NOMO-1 treated with DMSO at 0.1 percent for 48 hours (cell line): Measurements from ENCODE around the gene PXDN.
"Not testable (repeated sequence)": the region's sequence is repeated elsewhere in the genome, so short reads cannot be mapped to it uniquely, and the experiment has no call there.

ENCODE experiments used
- DNase-seq: peaks from one replicate; lab custom pipeline; 2025; ENCODE audit not compliant: unreplicated experiment; lab: John Stamatoyannopoulos, UW

PXDN gene

DNA sequence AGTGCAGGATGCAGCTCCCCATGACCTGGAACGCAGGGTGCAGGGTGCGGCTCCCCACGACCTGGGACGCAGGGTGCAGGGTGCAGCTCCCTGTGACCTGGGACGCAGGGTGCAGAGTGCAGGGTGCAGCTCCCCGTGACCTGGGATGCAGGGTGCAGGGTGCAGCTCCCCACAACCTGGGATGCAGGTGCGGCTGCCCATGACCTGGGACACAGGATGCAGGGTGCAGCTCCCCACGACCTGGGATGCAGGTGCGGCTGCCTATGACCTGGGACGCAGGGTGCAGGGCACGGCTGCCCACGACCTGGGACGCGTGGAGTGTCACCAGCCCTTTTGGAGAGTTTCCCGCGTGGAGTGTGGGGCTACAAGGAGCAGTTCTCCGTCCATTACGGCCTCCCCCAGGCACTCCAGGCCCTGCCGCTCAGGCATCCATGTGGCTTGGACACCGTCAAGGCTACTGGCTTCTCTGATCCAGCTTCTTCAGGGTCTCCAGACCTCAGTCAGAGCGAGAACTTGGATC lies 38.7 kb downstream of the PXDN start:
- no peak for DNase-seq

DNA sequence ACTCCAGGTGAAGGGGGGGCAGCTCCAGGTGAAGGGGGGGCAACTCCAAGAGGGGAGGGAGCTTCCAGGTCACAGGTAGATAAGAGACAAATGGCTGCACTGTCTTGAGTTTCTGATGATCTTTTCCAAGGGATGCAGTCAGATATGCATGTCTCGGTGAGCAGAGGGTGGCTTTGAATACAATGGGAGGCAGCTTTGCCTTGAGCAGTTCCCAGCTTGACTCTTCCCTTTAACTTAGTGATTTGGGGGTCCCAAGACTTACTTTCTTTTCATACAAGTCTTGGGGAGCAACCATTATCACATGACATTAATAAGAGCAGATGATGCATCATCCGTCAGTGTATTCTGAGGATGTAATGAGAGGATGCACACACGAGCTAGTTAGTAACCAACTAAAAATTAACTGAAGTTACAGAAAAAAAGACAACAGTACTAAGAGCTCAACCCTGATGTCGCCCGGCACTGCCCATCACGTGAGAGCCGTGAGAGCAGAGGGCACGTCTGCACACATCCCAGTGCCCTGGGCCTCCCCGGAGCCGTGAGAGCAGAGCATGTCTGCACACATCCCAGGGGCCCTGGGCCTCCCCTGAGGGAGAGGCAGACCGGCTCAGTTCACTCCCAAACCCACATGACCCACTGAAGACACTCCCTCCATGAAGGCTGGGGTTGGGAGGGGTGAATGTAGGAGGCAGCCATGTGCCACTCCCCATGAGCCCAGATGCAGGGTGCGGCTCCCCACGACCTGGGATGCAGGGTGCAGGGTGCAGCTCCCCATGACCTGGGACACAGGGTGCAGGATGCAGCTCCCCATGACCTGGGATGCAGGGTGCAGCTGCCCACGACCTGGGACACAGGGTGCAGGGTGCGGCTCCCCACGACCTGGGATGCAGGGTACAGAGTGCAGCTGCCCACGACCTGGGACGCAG lies 39.4 kb downstream of the PXDN start:
- DNase-seq: no peak

GRCh38 chr2:1702186-1702565 lies 42.1 kb downstream of the PXDN start:
- no peak for DNase-seq

DNA sequence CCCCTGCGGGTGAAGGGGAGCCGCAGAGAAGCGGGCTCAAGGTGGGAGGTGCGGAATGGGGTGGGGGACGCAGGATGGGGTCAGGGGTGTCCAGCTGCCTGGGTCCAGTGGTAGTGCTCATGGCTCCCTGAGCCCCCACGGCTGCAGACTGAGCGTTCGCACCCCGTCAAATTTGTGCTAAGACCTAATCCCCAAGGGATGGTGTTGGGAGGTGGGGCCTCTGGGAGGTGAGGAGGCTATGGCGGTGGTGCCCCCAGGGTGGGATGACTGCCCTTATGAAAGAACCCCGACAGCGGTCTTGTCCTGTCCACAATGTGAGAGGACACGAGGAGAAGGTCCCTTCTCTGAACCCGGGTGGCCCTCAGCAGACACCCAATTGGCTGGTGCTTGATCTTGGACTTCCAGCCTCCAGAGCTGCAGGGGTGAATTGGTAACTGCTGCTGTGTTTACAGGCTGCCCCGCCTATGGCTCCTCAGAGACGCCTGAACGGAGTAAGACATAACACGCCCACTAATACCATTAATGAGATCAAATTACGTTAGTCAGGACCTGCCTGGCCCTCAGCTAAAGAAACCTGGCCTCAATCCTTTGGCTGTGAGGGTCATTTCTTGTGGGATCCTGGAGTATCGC lies 42.6 kb downstream of the PXDN start:
- no peak for DNase-seq

DNA sequence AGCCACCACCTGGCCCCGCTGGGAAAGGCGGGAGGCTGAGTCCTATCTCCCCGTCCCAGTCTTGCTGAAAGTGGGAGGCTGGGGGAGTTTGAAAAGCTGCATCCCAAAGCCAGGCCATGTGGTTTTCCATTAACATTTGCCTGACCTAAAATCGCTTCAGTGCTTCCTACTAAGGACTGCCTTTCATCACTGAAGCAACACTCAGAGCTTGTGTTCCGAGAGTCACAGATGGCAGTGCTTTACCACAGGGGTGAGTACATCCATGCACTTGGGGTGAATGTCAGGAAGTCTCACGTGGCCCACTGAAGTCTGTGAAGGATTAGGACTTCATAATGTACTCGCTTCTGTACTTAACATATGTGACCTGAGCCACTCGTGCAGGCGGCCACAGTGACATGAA lies 43.3 kb downstream of the PXDN start:
- no peak for DNase-seq

GRCh38 chr2:1700427-1700826 lies 43.9 kb downstream of the PXDN start:
- DNase-seq: not testable (repeated sequence)

DNA sequence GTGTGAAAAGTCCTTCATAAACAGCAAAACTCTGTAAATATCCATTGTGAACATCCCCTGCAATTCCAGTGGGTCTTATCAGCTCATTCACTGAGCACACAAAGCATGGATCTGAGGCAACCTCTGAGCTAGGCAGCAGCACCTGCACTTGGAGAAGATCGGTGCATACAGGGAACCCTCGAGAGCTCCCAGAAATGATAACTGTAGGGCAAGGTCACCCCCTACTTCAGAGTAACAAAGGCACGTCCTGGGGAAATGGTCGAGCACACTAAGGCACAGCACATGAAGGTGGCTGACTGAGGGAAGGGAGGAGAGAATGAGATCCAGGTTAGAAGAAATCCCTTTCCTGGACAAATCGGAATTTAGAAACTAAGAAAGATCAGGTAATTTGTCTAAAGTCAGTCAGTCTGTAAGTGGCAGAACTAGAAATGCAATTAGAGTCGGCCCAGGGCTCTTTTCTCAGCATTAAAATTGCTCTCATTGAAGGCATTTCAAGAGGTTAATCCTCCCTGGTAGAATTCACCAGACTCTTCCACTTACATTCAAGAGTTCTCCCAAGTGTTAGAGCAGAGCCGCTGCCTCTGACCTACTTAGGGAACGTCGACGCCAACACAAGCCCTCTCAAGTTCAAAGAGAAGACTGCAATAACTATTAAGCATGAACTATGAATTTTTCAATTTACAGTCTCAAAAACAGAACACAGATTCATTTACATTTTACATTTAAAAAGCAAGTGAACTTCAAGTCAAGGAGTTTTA lies 45.9 kb downstream of the PXDN start:
- DNase-seq: no peak

DNA sequence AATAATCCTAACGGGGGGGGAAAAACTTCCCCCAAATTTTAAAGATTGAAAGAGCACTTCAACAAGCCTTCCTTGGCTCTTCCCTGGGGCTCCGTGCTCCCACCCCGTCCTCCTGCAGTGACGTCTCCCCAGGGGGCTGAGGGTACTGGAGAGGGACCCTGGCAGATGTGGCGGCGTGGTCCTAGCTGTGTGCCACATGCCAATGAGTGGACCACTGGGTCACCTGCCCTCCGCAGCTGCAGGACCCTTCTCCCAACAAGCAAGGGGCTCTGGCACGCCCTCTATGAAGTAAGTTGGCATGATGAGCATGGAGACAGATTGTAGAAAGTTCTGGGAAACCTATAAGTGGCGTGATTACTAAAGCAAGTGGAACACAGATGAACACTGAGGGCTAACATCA lies 46.7 kb downstream of the PXDN start:
- DNase-seq: no peak

DNA sequence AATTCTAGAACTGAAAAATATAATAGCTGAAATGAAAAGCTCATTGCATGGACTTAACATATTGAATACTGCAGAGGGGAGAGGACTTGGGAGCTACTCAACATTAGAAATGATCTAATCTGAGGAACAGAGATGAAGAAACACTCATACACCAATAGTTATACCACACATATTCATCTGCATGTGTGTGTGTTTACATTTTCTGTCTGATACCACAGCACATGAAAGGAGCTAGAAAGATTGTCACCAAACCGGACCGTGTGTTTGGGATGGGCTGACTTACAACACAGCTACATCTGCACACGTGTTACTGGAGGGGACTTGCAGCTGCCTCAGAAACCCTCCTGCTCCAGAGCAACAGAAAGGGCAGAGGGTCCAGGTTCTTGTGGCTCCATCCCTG lies 47.8 kb downstream of the PXDN start:
- DNase-seq: no peak

GRCh38 chr2:1694371-1695271 lies 49.7 kb downstream of the PXDN start:
- DNase-seq: no peak

GRCh38 chr2:1693723-1694122 lies 50.6 kb downstream of the PXDN start:
- DNase-seq: no peak

DNA sequence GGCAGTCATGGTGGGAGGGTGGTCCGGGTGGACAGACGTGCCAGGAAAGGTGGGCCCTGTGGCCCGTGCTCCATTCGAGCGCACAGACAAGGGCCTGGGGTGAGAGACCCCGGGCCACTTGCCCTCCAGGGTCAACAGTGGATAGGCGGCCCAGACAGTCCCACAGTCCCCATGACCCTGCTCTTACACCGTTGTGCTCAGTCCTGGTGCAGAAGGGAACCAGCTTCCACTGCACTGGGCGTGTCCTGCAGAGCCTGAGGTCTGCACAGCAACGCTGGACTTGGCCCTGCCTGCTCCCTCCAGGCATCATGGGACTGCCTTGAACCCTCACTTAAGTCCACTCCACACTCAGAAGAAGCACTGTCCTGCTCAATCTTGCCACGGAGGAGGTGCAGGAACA lies 52.0 kb downstream of the PXDN start:
- DNase-seq: no peak

GRCh38 chr2:1691366-1691765 lies 52.9 kb downstream of the PXDN start:
- DNase-seq: no peak

DNA sequence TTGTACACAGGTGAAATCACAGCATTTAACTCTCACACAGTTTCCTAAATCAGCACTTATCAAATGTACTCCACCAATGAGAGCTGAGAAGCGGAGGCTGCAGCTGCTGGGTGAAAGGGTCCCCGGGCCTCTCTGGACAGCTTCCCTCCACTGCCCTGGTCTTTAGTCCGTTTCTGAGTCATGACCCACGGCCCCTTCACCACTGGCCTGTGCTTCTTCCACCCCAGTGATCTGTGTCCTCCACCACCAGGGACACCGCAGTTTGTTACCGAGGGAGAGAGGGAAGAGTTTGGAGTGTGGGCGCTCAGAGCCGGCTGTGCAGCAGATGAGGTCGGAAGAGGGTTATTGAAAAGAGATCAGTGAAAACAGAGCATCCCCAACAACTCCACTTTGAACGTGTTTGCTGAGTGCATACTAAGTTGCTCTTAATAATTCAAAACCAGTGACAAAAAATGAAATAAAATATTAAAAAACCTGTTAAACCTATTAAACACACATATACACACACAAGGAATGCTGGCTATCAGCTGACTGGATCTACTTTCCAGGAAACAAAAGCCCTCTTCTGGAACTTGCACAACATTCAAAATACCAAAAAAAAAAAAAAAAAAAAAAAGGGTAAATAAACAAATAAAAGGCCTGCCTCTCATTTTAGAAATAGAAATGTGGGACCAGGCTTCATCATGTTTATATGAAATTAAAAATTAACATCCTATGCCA lies 54.1 kb downstream of the PXDN start:
- no peak for DNase-seq

- no peak for DNase-seq
Measured at GRCh38 chr2:1688859-1689258, 55.5 kb downstream of the PXDN start.

DNA sequence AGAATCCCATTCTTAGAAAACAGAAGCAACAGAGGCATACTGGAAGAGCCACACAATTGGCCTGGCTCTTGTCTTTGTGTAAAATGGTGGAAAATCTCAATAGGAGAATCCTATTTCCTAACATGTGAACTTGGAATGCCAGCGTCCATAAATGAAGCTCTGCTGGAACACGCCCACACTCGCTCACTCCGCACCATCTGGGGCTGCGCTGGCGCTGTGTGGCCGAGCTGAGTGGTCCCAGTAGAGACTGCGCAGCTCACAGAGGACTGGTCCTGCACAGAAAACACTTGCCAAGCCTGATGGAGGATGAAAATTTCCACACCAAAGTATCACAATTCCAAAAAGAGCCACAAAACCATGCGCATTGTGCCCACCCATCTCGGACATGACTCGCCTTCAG lies 56.2 kb downstream of the PXDN start:
- no peak for DNase-seq

DNA sequence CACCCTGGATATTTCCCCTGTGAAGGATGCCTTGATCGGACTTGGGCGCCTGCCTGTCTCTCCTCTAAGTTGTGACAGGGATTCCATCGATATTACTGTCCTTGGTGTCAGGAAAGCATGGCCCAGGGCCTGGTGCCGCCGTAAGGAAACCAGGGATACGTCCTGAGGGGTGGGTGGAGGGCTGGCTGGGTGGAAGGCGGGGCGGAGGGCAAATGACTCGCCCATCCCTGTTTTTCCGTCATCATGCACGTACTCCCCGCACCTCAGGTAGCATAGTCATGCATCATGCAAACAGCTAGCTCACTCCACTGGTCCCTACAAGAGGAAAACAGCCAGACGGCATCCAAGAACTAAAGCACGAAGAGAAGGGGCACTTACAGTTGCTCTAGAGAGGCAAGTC lies 57.1 kb downstream of the PXDN start:
- no peak for DNase-seq

GRCh38 chr2:1686784-1687105 lies 57.6 kb downstream of the PXDN start:
- DNase-seq: no peak

DNA sequence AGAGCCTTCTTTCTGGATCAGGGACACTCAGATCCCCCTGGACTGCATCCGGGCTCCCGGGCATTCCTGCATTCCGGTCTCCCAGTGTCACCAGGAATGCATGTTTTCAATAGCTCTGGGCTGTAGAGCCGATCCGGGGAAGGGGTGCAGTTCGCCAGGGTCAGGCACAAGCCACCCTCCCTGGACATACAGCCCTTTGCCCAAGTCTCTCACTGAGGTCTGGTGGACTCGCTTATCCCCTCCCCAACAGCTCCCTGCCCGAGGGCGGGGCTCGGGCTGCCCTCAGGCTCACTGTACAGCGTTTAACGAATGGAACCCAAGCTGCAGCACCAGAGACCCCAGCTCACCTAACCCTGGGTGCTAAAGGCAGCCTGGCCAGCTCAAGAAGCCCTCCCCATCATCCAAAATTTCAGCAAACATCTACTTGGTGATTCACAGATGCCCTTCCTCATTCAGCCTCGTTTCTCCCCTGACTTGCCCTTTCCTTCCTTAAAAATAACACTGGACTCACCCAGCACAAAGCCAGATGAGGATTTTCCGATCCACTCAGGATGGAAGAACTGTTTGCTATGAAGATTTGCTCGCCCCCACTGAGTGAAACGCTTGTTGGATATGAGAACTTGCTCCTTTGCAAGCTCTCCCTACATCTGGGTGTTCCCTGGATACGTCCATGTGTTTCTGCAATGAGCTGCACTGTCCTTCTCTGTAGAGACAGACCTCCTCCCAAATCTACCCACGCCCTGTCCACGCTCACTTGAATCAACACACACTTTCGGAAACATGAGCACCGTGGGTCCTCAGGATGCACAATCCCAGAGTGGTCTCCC lies 58.1 kb downstream of the PXDN start:
- DNase-seq: no peak
